Fibroblast of skin of left biceps (primary cell): Measurements from ENCODE around the gene TWIST2.

Experiments used
- DNase-seq, 2 experiments: peaks; one replicate each; pipeline ENCODE4 v3.0.0-alpha.2; 2013; ENCODE audit warnings: low read depth in 2 of 2

Gene TWIST2

DNA sequence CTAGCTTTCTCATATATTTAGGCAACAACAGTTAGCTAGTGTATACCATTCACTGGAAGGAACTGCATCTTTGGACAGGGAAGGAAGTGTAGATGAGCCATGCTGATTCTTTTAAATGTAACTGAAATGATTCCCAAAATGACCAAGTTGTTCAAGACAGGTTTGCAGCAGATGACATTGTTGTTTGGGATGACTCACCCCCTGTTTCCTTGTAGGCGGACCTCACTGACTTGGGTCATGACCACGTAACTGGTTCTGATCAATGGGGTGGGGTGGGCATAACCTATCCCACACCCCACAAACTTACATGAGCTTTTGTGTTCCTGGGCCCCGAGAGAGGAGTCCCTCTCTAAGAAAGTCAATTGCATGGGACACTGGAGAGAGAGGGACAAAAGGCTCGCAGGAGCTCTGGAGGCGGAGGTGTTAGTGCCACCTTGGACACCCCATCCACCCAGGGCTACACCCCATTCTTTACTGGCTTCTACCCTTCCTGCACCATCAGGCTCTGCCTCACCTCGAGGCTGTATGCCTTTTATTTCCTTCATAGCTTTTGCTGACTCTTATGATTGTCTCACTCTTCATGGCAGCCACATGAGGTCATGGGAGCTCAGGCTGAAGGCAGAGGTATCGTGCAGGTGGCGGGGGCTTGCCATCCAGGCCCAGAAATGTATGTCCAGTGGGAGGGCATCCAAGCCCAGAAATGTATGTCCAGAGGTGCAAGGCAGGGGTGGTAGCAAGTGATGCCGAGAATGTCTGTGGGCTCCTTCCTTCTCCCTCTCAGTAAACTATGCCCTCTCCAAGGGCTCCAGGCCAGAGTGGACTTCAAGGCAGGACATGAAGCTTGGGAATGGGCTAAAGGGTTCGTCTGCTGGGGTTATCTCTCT lies 108.0 kb downstream of the TWIST2 start:
- DNase-seq = no peak

DNA sequence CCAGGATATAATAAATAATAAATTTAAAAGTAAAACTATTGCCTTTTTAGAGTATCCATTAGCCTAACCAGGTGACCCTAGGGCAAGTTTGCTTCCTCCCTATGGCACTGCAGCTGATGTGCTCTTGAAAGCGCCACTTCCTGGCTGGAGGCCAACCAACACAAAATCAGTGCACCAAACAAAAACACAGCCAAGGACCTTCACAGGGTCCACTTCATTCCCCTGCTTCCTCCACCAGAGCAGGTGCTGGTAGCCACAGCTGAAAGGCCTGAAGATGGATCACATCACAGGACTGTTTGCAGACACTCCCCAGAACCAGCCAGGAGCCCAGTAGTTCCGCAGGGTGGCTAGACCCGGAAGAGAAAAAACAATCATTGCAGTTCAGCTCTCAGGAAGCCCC lies 108.8 kb downstream of the TWIST2 start:
- no peak for DNase-seq
